ENCODE results near the gene CCL1.

Gene CCL1

GRCh38 chr17:34397265-34397664 is 34.2 kb upstream of the CCL1 start:
- no peak overlapping the region for H3K9ac ChIP-seq (ENCODE audit: low read depth, low read length)
- no peaks in the 10 kb centered on the region for H3K27me3 ChIP-seq (ENCODE audit: insufficient read depth, low read length)
- H3K4me3 ChIP-seq (ENCODE audit: low read length): no peak overlapping the region
- H3K27ac ChIP-seq (ENCODE audit: low read depth, low read length): no peak overlapping the region
- 0 out of 2 replicates have a peak, but pooled peaks cover 9% of the 10 kb centered on the region for H3K4me1 ChIP-seq (ENCODE audit: insufficient read depth, low read length)
- H3K36me3 ChIP-seq (ENCODE audit: insufficient read depth, low read length): no peaks in the 10 kb centered on the region
- H3K9me3 ChIP-seq (ENCODE audit: insufficient read depth, low read depth, low read length): no peaks in the 10 kb centered on the region

- Histone ChIP-seq H3K27ac (ENCODE audit: low read depth, low read length) (no peak overlapping the region), H3K9ac (ENCODE audit: low read depth, low read length) (no peak overlapping the region), H3K4me1 (ENCODE audit: insufficient read depth, low read length) (0 out of 2 replicates have a peak, but pooled peaks cover 9% of the 10 kb centered on the region), H3K9me3 (ENCODE audit: insufficient read depth, low read depth, low read length) (no peaks in the 10 kb centered on the region), H3K4me3 (ENCODE audit: low read length) (no peak overlapping the region), H3K36me3 (ENCODE audit: insufficient read depth, low read length) (no peaks in the 10 kb centered on the region), H3K27me3 (ENCODE audit: insufficient read depth, low read length) (no peaks in the 10 kb centered on the region)
- 89% methylated on average over 3 of the region's 3 CpGs for WGBS
Observed at GRCh38 chr17:34393401-34393800, 30.4 kb upstream of the CCL1 start.

GRCh38 chr17:34391241-34391640 is 28.2 kb upstream of the CCL1 start:
- no peaks in the 10 kb centered on the region for H3K27me3 ChIP-seq (ENCODE audit: insufficient read depth, low read length)
- no peak overlapping the region for H3K27ac ChIP-seq (ENCODE audit: low read depth, low read length)
- no peaks in the 10 kb centered on the region for H3K36me3 ChIP-seq (ENCODE audit: insufficient read depth, low read length)
- WGBS: 74% methylated on average over 2 of the region's 2 CpGs
- no peak overlapping the region for H3K4me3 ChIP-seq (ENCODE audit: low read length)
- no peak overlapping the region for H3K9ac ChIP-seq (ENCODE audit: low read depth, low read length)
- H3K4me1 ChIP-seq (ENCODE audit: insufficient read depth, low read length): no peaks in the 10 kb centered on the region
- no peaks in the 10 kb centered on the region for H3K9me3 ChIP-seq (ENCODE audit: insufficient read depth, low read depth, low read length)

- no peak overlapping the region for H3K27ac ChIP-seq (ENCODE audit: low read depth, low read length)
- H3K4me1 ChIP-seq (ENCODE audit: insufficient read depth, low read length): no peaks in the 10 kb centered on the region
- H3K9me3 ChIP-seq (ENCODE audit: insufficient read depth, low read depth, low read length): no peaks in the 10 kb centered on the region
- no peak overlapping the region for H3K4me3 ChIP-seq (ENCODE audit: low read length)
- no peak overlapping the region for H3K9ac ChIP-seq (ENCODE audit: low read depth, low read length)
- H3K27me3 ChIP-seq (ENCODE audit: insufficient read depth, low read length): no peaks in the 10 kb centered on the region
- no peaks in the 10 kb centered on the region for H3K36me3 ChIP-seq (ENCODE audit: insufficient read depth, low read length)
- 88% methylated on average over 4 of the region's 4 CpGs for WGBS
Observed at GRCh38 chr17:34390649-34391048, 27.6 kb upstream of the CCL1 start.

- no peaks in the 10 kb centered on the region for H3K9me3 ChIP-seq (ENCODE audit: insufficient read depth, low read depth, low read length)
- H3K9ac ChIP-seq (ENCODE audit: low read depth, low read length): no peak overlapping the region
- WGBS: 94% methylated on average over 4 of the region's 6 CpGs
Observed at GRCh38 chr17:34389126-34389750, 26.2 kb upstream of the CCL1 start.

GRCh38 chr17:34387566-34387965 is 24.5 kb upstream of the CCL1 start:
- Histone ChIP-seq H3K9me3 (ENCODE audit: insufficient read depth, low read depth, low read length) (no peaks in the 10 kb centered on the region), H3K9ac (ENCODE audit: low read depth, low read length) (no peak overlapping the region), H3K27me3 (ENCODE audit: insufficient read depth, low read length) (no peaks in the 10 kb centered on the region), H3K4me3 (ENCODE audit: low read length) (no peak overlapping the region), H3K27ac (ENCODE audit: low read depth, low read length) (no peak overlapping the region), H3K36me3 (ENCODE audit: insufficient read depth, low read length) (no peaks in the 10 kb centered on the region), H3K4me1 (ENCODE audit: insufficient read depth, low read length) (no peaks in the 10 kb centered on the region)
- WGBS: 90% methylated on average over 4 of the region's 5 CpGs

More at GRCh38 chr17:34389126-34389750, 26.2 kb upstream of the CCL1 start:
- Histone ChIP-seq H3K27me3 (ENCODE audit: insufficient read depth, low read length) (no peaks in the 10 kb centered on the region), H3K4me3 (ENCODE audit: low read length) (no peak overlapping the region), H3K27ac (ENCODE audit: low read depth, low read length) (no peak overlapping the region), H3K36me3 (ENCODE audit: insufficient read depth, low read length) (no peaks in the 10 kb centered on the region), H3K4me1 (ENCODE audit: insufficient read depth, low read length) (no peaks in the 10 kb centered on the region)

GRCh38 chr17:34386697-34387550 is 23.9 kb upstream of the CCL1 start:
- H3K27ac ChIP-seq (ENCODE audit: low read depth, low read length): no peak overlapping the region
- H3K9ac ChIP-seq (ENCODE audit: low read depth, low read length): no peak overlapping the region
- H3K9me3 ChIP-seq (ENCODE audit: insufficient read depth, low read depth, low read length): no peaks in the 10 kb centered on the region
- H3K27me3 ChIP-seq (ENCODE audit: insufficient read depth, low read length): no peaks in the 10 kb centered on the region
- WGBS: 86% methylated on average over 5 of the region's 5 CpGs
- H3K36me3 ChIP-seq (ENCODE audit: insufficient read depth, low read length): no peaks in the 10 kb centered on the region
- H3K4me1 ChIP-seq (ENCODE audit: insufficient read depth, low read length): no peaks in the 10 kb centered on the region
- no peak overlapping the region for H3K4me3 ChIP-seq (ENCODE audit: low read length)

GRCh38 chr17:34386343-34386696 is 23.3 kb upstream of the CCL1 start:
- 94% methylated on average over 5 of the region's 5 CpGs for WGBS
- Histone ChIP-seq H3K4me3 (ENCODE audit: low read length) (no peak overlapping the region), H3K27ac (ENCODE audit: low read depth, low read length) (no peak overlapping the region), H3K36me3 (ENCODE audit: insufficient read depth, low read length) (no peaks in the 10 kb centered on the region), H3K4me1 (ENCODE audit: insufficient read depth, low read length) (no peaks in the 10 kb centered on the region), H3K27me3 (ENCODE audit: insufficient read depth, low read length) (no peaks in the 10 kb centered on the region), H3K9me3 (ENCODE audit: insufficient read depth, low read depth, low read length) (no peaks in the 10 kb centered on the region), H3K9ac (ENCODE audit: low read depth, low read length) (no peak overlapping the region)

- H3K27me3 ChIP-seq (ENCODE audit: insufficient read depth, low read length): no peaks in the 10 kb centered on the region
- H3K27ac ChIP-seq (ENCODE audit: low read depth, low read length): no peak overlapping the region
- no peaks in the 10 kb centered on the region for H3K4me1 ChIP-seq (ENCODE audit: insufficient read depth, low read length)
- no peak overlapping the region for H3K9ac ChIP-seq (ENCODE audit: low read depth, low read length)
- H3K4me3 ChIP-seq (ENCODE audit: low read length): no peak overlapping the region
- no peaks in the 10 kb centered on the region for H3K9me3 ChIP-seq (ENCODE audit: insufficient read depth, low read depth, low read length)
- 89% methylated on average over 8 of the region's 9 CpGs for WGBS
- no peaks in the 10 kb centered on the region for H3K36me3 ChIP-seq (ENCODE audit: insufficient read depth, low read length)
Observed at GRCh38 chr17:34384822-34385605, 22.0 kb upstream of the CCL1 start.

GRCh38 chr17:34384271-34384670 is 21.2 kb upstream of the CCL1 start:
- 100% methylated on average over 1 of the region's 1 CpG for WGBS
- H3K27ac ChIP-seq (ENCODE audit: low read depth, low read length): no peak overlapping the region
- H3K9ac ChIP-seq (ENCODE audit: low read depth, low read length): no peak overlapping the region
- H3K27me3 ChIP-seq (ENCODE audit: insufficient read depth, low read length): no peaks in the 10 kb centered on the region
- H3K4me3 ChIP-seq (ENCODE audit: low read length): no peak overlapping the region
- H3K4me1 ChIP-seq (ENCODE audit: insufficient read depth, low read length): no peaks in the 10 kb centered on the region
- H3K9me3 ChIP-seq (ENCODE audit: insufficient read depth, low read depth, low read length): no peaks in the 10 kb centered on the region
- no peaks in the 10 kb centered on the region for H3K36me3 ChIP-seq (ENCODE audit: insufficient read depth, low read length)

- H3K9ac ChIP-seq (ENCODE audit: low read depth, low read length): no peak overlapping the region
- H3K9me3 ChIP-seq (ENCODE audit: insufficient read depth, low read depth, low read length): no peaks in the 10 kb centered on the region
- H3K4me1 ChIP-seq (ENCODE audit: insufficient read depth, low read length): peaks cover 4% of the 10 kb centered on the region; the same call in 1 of the 2 replicates
- no peaks in the 10 kb centered on the region for H3K27me3 ChIP-seq (ENCODE audit: insufficient read depth, low read length)
- no peak overlapping the region for H3K4me3 ChIP-seq (ENCODE audit: low read length)
- 92% methylated on average over 3 of the region's 3 CpGs for WGBS
- H3K36me3 ChIP-seq (ENCODE audit: insufficient read depth, low read length): no peaks in the 10 kb centered on the region
- H3K27ac ChIP-seq (ENCODE audit: low read depth, low read length): no peak overlapping the region
Observed at GRCh38 chr17:34383216-34383615, 20.2 kb upstream of the CCL1 start.

Data from HUES64 (cell line).